Muscle of arm (tissue), 12 donors: ENCODE measurements around the gene DHCR24. TPM values are rescaled to one million over a fixed set of nuclear protein-coding genes. Genes with fewer than 3 reads are reported as not detected.

Experiments
- DNase-seq: peaks from one replicate; pipeline ENCODE4 v3.0.0-alpha.2; 2013
- polyA plus RNA-seq, 12 donors: library from polyadenylated mRNA; unstranded; fragments of 120-200 nt; gene quantifications; one replicate each; pipeline ENCODE4 v1.2.1, GENCODE V29; 2013; ENCODE audit not compliant: insufficient read length in 12 of 12

DHCR24 gene
- polyA plus RNA-seq, 12 donors = 15.9 to 40.1 (median 28.4) TPM; not detected in 1

DNA sequence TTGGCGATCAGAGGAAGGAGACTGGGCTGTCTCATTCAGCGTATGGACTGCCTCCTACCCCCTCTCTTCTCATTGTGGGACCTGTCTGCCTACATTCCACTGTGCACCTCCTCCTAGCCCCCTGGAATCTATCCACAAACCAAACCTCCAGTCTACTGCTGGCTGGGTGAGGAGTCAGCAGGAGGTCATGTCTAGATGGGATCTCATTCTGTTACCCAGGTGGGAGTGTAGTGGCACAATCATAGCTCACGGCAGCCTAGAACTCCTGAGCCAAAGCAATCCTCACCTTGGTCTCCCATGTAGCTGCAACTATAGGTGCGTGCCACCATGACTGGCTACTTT lies 67.8 kb downstream of the DHCR24 start:
- no peak for DNase-seq

DNA sequence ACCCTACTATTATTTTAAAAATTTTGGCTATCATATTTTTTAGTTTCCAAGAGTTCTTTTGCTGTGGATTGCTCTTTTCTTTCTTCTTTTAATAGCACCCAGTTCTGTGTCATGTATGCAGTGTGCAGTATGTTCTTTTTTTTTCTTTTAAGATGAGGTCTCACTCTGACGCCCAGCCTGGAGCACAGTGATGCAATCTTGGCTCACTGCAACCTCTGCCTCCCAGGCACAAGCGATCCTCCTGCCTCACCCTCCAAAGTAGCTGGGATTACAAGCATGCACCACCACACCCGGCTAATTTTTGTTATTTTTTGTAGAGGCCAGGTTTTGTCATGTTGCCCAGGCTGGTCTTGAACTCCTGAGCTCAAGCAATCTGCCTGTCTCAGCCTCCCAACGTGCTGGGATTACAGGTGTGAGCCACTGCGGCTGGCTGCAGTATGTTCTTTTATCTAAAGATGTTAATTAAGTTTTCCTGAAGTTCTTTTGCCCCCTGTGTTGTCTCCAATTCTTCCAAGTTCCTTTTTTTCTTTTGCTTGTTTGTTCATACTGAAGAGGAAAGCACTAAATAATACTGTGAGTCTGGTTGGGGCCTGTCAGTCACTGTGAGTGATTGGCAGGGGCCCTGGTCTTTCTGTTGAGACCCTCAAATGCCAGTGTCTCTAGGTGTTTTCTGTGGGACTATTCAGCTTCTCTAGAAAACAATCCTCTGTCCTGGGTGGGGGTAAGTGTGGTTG lies 68.4 kb downstream of the DHCR24 start:
- no peak for DNase-seq

DNA sequence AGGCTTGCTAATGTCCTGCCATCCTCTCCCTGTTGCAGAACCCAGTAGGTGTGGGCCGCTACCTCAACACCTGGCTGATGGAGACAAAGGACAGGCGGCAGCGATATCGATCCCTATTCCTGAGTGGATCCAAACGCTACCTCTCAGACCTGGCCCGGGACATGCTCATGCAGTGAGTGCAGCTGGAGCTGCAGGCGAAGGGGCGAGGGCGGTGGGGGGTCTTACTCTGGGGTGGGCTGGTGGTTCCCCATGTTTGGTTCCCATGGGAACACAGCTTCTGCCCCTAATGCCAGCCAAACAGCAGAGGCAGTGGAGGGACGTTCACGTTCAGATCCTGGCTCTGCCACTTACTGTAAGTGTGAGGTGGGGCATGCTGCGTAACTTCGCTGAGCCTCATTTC lies 70.0 kb downstream of the DHCR24 start:
- DNase-seq = no peak

DNA sequence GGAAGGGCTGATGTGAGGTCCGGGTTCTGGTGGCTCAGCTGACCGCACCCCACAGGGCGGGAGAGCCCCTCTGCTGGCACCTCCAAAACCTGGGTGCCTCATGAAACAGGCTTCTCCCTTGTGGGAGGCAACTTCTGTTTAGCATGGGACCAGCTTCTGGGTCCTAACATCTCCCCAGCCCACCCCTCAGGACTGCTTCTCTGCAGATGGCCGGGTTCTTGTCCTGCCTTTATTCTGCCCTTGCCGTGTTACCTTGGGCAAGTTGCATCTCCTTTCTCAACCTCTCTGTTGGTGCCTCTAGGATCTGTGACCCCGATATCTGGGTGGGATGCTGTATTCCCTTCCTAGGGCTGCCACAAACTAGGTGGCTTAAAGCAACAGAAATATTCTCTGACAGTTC lies 70.9 kb downstream of the DHCR24 start:
- no peak for DNase-seq

DNA sequence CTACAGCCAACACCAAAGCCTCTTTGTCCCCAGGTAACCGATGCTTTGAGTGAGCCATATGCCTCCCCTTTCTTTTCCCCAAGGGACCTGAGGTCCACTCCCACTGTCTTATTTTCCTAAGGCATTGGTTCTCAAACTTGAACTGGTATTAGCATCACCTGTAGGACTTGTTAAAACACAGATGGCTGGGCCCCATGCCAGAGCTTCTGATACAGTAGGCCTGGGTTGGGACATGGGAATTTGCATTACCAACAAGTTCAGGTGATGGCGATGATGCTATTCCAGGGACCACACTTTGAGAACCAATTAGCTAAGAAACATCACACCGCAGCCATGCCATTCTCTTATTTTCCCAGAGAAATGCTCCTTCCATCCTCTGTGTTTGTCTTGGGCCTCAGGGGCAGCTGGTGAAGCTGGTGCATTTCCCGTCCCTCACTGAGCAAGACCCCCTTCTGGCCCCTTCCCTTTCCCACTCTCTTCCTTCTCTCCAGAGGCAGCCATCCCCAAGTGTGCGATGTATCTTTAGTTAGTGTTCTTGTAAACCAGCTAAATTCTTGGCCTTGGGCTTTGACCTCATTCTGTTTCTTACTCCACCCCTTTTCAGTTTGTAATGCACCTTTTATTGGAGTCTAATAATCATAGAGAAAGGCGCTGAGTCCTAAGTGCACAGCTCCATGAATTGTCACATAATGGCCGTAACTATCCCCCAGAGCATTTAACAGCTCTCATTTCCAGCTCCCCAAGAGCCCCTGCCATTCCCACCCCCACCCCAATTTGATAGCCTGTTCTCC lies 71.7 kb downstream of the DHCR24 start:
- no peak for DNase-seq

DNA sequence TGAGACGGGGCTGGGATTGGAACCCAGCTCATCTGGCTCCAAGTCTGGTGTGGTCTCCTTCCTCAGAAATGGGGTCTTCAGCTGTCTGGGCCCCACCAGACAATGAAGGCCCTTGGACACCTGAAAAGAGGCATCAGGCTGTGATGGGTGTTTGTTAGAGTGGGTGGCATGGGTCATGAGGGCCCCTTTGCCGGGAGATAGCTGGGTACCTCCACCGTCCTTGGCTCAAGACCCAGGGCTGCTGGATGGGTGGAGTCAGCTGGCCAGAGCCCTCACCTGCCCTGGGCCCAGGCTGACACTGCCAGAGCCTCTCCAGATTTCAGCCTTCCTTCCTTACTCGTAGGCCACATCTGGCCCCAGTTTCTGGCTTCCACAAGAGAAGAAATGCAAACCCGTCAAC lies 72.4 kb downstream of the DHCR24 start:
- DNase-seq = no peak

DNA sequence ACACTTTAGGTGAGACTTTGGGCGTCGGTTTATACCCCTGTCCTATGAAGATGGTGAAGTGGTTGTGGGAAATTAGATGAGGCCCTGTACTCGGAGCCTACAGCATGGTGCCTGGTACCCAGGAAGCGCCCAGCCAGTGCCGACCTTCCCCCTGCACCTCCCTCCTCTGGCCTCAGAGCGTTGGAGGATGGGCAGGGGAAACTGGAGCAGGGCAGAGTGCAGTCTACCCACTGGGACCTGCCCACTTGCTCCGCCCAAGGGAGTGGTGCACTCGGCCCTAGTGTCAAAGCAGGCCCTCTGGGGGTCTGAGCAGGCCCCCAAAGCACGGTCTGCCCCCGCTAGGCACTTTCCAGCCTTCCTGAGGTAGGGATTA lies 72.9 kb downstream of the DHCR24 start:
- no peak for DNase-seq

DNA sequence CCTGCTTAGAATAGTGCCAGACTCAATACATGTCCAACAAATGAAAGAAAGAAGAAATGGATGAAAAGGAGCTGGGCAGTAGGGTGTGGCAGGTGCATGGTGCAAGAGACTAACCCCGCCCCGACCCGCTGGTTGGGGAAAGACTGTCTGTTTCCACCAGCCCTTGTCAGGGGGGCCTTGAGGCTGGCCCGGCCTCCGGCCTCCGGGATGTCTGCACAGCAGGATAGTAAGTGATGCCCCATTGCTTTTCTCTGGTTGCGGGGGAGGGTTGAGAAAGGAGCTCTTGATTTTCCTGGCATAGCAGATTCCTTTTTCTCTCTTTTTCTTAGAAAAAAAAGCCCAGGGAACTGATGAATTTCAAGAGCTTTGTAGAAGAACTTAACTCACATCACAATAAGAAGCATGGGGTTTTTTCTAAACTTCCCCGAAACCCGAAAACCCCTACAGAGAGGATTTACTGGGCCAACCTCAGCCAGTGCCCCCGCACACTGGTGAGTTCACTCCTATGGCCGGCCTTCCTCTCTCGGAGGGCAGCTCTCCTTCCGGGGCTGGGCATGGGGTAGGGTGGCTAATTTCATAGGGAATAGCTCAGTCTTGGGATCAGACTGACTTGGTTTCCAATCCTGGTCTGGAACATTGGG lies 73.4 kb downstream of the DHCR24 start:
- DNase-seq = no peak

DNA sequence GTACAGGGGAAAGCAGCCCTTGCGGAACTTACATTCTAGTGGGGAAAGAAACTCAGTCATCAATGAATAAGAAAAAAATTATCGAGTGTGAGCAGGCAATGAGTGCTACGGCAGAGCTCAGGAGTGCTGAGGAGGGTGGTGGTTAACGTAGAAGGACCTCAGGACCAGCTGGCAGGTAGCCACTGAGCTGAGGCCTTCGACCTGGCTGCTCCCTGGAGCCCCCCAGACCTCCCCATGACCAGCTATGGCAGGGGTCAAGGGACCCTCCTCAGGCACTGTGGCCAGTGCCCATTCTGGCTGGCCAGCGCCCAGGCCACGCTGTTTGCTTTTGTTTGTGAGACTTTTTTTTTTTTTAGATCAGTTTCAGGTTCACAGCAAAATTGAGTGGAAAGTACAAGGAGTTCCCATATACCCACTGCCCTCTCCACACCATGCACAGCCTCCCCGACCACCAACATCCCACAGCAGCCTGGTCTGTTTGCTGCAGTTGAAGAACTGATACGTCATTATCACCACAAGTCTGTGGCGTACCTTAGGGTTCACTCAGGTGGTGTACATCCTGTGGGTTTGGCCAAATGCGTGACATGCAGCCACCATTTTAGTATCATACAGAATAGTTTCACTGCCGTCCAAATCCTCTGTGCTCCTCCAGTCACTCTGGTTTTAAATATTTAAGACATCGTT lies 74.1 kb downstream of the DHCR24 start:
- no peak for DNase-seq

DNA sequence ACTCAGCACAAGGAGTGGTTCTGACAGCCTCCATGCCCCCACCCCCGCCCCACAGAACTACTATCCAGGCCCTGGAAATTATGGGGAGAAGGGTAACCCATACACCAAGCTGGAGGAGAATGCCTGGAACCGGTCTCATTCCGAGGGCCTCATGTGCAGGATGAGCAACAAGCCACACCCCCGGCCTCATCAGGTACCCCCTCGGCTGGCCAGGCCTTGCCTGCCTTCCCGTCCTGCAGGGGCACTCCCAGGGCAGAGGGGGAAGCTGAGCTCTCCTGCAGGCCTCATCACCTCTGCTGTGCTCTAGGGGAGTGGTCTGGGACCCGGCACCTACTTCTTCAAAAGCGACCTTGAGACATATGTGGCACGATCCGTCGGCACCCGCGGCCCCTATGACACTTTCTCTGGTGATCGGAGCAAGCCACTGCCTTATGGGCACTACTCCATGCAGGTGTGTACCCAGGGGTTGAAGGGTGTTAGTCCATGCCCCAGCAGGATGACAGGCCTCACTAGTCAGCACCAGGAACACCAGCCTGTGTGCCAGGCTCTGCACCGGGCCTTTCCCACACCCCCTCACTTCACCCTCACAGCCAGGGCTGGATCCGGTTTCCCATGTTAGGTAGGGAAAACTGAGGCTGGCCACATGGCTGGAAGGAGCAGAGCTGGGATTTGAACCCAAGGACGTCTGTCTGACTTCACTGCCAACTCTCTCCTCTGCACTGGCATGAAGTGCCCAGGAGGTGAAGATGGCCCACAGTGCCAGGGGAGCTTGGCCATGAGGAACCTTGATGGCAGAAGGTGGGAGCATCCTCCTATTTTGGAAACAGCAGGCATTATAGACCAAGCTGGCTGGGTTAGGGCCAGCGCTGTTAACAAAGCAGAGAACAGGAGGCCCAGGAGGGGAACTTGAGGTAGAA lies 75.0 kb downstream of the DHCR24 start:
- DNase-seq = no peak

DNA sequence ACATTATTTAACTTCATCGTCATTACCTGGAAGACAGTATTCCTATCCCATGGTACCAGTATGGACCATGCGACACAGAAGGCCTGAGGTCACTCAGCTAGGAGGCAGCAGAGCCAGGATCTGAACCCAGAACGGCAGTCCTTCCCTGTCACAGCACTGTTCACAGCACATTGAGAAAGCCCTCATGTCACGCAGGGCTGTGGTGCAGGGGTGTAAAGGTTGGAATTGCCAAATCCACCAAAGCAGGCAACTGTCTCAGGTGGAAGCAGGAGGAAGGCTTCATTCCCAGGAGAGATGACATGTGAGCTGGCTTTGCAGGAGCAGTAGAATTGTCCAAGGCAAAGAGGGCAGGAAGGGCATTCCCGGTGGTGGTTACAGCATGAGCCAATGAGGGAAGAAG lies 75.9 kb downstream of the DHCR24 start:
- no peak for DNase-seq

DNA sequence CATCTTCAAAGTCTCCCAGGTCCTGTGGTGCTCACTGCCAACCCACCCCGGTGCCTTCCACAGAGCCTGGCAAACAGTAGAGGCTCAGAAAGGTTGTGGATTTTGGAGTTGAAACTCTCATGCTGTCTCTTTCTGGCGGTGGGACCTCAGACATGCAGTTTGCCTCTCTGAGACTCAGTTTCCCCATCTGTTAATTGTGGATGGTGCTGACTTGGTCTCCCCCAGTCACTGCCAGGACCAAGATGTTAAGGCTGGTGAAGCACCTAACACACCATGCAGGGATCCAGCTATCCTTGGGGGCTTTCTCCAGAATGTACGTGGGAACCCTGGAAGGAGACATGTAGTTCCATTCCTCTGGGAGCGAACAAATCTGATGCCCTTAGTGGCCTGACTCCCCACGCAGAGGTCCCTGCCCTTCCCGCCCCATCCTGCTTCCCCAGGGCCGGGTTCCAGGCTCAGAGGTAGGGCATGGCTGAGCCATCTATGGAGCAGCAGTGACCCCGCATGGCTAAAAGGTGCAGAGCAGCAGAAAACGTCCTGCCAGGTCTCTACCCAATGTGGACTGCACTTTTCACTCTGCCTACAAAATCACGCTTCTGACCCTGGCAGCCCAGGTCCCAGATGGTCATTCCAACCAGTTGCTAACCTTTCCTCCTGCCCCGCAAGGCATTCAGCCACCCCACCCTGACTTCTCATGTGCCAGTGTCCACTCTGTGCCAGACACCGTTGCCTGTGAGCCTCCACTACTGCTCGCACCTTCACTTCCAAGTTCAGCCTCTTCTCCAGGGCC lies 76.6 kb downstream of the DHCR24 start:
- peak; percentile 44 for DNase-seq

DNA sequence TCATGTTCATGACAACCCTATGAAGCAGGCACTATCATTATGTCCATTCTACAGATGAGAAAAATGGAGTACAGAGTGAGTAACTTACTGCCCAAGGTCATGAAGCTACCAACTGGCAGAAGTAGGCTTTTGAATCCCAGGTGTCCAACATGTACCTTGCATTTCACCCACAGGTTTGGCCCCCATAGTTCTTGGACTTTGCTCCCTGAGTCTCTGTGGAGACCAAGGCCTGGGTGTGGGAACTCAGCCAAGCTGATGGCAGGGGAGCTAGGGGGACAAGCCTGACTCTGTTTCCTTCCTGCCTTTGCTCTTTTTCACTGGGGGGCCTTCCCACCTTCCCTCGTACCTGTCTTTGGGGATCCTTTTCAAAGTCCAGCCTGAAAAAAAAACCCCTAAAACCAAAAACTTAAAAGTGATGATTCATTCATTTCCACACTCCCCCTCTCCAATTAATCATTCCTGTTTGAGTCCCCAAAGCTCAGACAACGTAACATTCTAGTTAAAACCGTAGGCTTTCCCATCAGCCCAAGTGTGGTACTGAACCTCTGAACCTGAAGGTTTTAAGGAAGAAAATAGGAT lies 77.4 kb downstream of the DHCR24 start:
- no peak for DNase-seq

DNA sequence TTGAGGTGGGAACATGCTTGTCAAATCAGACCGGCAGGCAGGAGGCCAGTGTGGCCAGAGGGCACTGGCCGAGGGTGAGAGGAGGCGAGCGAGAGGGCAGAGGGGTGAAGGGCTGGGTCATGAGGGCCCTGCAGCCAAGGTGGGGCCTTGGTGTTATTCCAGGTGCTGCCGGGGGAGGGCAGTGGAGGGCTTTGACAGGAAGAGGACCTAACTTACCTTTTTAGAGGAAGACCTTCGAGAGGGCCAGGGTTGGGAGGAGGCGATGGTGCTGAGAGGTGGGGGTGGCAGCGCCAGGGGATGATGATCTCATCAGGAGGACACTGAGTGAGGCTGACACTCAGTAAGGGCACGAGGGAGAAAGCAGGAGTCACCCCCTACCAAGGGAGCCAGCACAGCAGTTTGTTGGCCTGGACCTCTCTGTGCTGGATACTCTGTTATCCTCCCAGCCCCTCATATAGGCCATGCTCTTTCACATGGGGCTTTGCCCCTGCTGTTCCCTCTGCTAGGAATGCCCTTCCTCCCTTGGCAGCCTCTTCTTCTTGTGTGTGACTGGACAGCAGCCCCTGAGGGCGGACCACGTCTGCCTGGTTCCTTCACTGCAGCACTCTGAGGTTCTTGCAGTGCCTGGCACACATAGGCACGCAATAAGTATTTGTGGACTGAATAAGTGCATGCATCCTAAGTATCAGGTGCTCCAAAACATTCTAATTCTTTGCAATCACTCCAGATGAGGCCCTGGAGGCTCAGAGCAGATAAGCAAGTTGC lies 78.4 kb downstream of the DHCR24 start:
- no peak for DNase-seq

DNA sequence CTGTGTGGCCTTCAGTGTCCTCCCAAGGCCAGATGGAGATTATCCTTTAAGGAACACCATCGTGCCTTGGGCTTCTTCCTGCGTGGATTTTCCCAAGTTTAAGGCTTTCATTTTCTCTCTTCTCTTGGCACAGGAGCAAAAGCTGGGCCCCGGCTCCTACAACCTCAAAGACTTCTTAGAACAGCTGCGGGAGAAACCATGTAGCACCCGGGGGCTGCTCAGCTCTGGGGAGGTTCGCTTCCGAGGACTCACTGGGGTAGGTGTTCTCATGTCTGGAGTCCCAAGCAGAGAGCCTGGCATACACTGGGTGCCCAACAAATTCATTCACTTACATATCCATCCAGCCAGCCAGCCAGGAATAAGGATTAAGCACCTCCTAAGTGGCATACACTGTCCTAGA lies 79.2 kb downstream of the DHCR24 start:
- no peak for DNase-seq

DNA sequence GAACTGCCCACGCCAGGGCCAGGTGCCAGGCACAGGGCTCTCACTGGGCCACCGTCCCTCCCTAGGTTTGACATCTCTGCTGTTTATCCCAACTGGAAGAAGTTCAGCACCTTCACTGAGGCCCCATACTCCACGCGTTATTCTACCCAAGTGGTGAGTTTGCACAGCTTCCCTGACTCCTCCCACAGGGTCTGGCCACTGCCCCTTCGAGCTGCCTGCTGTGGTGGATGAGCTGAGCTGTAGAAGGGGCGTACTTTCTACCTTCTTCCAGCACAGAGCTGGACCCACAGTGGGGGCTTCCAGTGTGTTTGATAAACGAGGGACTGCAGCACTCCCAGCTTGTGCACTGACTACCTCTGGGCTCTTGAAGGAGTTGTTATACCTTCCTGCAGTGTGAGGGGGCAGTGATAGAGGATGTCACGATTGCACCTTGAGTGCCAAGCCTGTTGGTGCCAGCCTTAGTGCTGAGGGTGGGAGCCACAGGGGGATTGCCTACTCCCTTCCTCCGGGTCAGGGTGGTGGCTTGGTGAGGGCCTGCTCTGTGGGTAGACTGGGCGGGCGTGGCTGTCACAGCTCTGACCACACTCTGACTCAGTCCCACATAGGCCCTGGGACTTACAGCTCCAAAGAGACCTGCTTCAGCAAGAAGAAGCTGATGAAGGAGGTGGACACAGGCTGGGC lies 79.9 kb downstream of the DHCR24 start:
- no peak for DNase-seq

DNA sequence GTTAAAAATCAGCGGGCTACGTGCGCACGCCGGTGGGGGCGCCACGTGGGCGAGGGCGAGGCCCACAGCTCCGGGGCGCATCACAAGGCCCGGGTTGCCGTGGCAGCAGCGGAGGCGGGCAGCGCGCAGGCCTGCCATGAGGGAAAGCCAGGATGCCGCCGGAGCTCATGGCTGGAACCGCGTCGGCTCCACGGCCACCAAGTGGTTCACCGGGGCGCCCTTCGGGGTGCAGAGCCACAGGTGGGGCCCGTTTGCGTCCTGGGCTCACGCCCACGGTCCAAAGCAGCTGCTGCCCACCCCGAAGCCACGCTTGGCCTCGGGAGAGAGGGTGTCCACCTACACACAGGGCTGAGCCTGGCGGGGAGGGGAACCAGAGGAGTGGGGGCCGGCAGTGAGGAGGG lies 81.0 kb downstream of the DHCR24 start:
- no peak for DNase-seq

DNA sequence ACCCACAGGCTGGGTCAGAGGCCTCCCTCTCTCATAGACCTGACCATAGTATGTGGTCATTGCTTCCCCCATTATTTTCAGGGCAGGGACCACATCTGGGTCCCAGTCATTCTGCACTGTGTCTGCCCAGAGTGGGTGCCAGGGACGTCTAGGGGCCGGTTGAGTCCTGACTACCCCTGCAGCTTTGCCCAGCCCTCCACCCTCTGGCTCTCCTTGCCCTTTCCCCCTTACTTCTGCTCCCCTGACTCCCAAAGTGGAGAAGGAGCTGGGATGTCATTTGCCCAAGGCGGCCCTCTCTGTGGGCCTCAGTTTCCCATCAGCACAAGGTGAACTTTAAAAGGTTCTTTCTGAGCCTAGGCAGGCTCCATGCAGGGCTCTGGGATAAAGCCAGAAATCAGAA lies 81.5 kb downstream of the DHCR24 start:
- no peak for DNase-seq
